Measurements from ENCODE around the gene CCDC86. TPM values are rescaled to one million over a fixed set of nuclear protein-coding genes. Genes with fewer than 3 reads are reported as not detected.

The CCDC86 gene, protein sequence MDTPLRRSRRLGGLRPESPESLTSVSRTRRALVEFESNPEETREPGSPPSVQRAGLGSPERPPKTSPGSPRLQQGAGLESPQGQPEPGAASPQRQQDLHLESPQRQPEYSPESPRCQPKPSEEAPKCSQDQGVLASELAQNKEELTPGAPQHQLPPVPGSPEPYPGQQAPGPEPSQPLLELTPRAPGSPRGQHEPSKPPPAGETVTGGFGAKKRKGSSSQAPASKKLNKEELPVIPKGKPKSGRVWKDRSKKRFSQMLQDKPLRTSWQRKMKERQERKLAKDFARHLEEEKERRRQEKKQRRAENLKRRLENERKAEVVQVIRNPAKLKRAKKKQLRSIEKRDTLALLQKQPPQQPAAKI
- total RNA-seq (2022) = 55.9 and 63.8 TPM in 2 replicates
- percentile 75 among the genes with signal in this experiment for Bru-seq, nascent RNA
- percentile 78 among the genes with signal in this experiment for BruChase-seq, experiment 1, labeled RNA remaining after a 2-hour chase
- BruChase-seq, experiment 2, labeled RNA remaining after a 6-hour chase = percentile 87 among the genes with signal in this experiment
- long read RNA-seq, transcript CCDC86-201 (4 exons, 1,893 nt) = major isoform, 132 of 140 reads
- long read RNA-seq, partial matches to known transcripts = 0 of 140 reads
- long read RNA-seq, other reads (novel, unspliced or antisense) = 4 of 140 reads

- Histone ChIP-seq H3K9me3 (no peaks in the 10 kb centered on the region), H3K36me3 (ENCODE audit: control insufficient read depth, insufficient read depth, low read length) (no peaks in the 10 kb centered on the region), H3K4me1 (peaks cover 16% of the 10 kb centered on the region), H3K27me3 (replicated peaks; ENCODE audit: control insufficient read depth, insufficient read depth, low read length) (no peaks in the 10 kb centered on the region), H3K4me3 (ENCODE audit: low read depth, low read length) (peak within 1 kb of the TSS; percentile 94)
- intact Hi-C loops (cut with micrococcal nuclease; ENCODE audit: unreplicated experiment) = no loop called here
- TF ChIP-seq, protein P1, sequence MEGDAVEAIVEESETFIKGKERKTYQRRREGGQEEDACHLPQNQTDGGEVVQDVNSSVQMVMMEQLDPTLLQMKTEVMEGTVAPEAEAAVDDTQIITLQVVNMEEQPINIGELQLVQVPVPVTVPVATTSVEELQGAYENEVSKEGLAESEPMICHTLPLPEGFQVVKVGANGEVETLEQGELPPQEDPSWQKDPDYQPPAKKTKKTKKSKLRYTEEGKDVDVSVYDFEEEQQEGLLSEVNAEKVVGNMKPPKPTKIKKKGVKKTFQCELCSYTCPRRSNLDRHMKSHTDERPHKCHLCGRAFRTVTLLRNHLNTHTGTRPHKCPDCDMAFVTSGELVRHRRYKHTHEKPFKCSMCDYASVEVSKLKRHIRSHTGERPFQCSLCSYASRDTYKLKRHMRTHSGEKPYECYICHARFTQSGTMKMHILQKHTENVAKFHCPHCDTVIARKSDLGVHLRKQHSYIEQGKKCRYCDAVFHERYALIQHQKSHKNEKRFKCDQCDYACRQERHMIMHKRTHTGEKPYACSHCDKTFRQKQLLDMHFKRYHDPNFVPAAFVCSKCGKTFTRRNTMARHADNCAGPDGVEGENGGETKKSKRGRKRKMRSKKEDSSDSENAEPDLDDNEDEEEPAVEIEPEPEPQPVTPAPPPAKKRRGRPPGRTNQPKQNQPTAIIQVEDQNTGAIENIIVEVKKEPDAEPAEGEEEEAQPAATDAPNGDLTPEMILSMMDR (IDR thresholded peaks at IDR 0.05; ENCODE audit: insufficient read depth in 1 of 2, low read depth in 1 of 2, low read length in 1 of 2, severe bottlenecking in 1 of 2, unreplicated experiment in 1 of 2) = no peak
- H3K9me3 Mint-ChIP-seq (ENCODE audit: unreplicated experiment) = no peaks in the 10 kb centered on the region
- POLR2A ChIA-PET = interaction anchor here (0.6 kb wide), 1 partner anchor 1081 kb away, joined by 5 read pairs; no protein-coding TSS in a partner anchor
- peaks cover 31% of the 10 kb centered on the region for H3K4me1 Mint-ChIP-seq (ENCODE audit: low read depth, unreplicated experiment)
- DNase-seq = peak; percentile 98
- no peaks in the 10 kb centered on the region for H3K27me3 Mint-ChIP-seq (ENCODE audit: insufficient read depth, unreplicated experiment)
- CTCF ChIA-PET = interaction anchor here (0.6 to 1.2 kb wide), 3 partner anchors 9 to 46 kb away, joined by 3 to 4 read pairs (median 4); no protein-coding TSS in a partner anchor
- H3K4me3 Mint-ChIP-seq (ENCODE audit: unreplicated experiment) = peak within 1 kb of the TSS; percentile 69
- TSS peak; percentile 51 for BruUV-seq (replicated peaks)
- H3K36me3 Mint-ChIP-seq (ENCODE audit: insufficient read depth, unreplicated experiment) = peaks cover 43% of the 10 kb centered on the region
- H3K27ac Mint-ChIP-seq (ENCODE audit: unreplicated experiment) = peak within 1 kb of the TSS; percentile 71
Observed at GRCh38 chr11:60841797-60842667, at the start of gene CCDC86. TSS of gene CCDC86 (plus strand) at chr11:60842113. CDS start at chr11:60842125, 12 bp downstream.

DNA sequence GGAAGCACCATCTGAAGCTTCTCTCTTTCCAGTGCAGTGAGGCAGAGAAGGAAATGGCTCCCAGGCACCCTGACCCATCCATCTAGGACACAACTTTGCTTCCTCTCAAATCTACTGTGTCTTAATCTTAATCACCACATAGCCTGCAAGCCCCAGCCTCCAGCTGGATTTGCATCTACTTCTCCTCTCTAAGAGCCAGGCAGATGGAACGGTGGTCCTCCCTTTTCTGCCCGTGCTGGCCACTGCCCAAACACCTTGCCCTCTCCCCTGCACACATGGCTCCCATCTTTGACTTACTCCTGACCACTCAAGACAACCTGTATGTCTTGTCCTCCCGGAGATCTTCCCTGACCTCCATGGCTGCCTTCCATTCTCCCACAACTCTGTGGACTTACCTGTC lies 49.4 kb upstream of the CCDC86 start:
- Mint-ChIP-seq H3K27me3 (ENCODE audit: insufficient read depth, unreplicated experiment) (peaks cover 12% of the 10 kb centered on the region), H3K27ac (ENCODE audit: unreplicated experiment) (no peak overlapping the region), H3K36me3 (ENCODE audit: insufficient read depth, unreplicated experiment) (no peaks in the 10 kb centered on the region), H3K9me3 (ENCODE audit: unreplicated experiment) (peaks cover 12% of the 10 kb centered on the region), H3K4me3 (ENCODE audit: unreplicated experiment) (no peak overlapping the region), H3K4me1 (ENCODE audit: low read depth, unreplicated experiment) (no peaks in the 10 kb centered on the region)
- Histone ChIP-seq H3K36me3 (ENCODE audit: control insufficient read depth, insufficient read depth, low read length) (no peaks in the 10 kb centered on the region), H3K27me3 (replicated peaks; ENCODE audit: control insufficient read depth, insufficient read depth, low read length) (no peaks in the 10 kb centered on the region), H3K9me3 (peaks cover 9% of the 10 kb centered on the region; the same call in 1 of the 2 replicates), H3K4me3 (ENCODE audit: low read depth, low read length) (no peak overlapping the region), H3K4me1 (no peaks in the 10 kb centered on the region)
- ChIA-PET CTCF (no interaction called here), POLR2A (no interaction called here)
- intact Hi-C loops (cut with micrococcal nuclease; ENCODE audit: unreplicated experiment) = no loop called here
- TF ChIP-seq, protein P1 (IDR thresholded peaks at IDR 0.05; ENCODE audit: insufficient read depth in 1 of 2, low read depth in 1 of 2, low read length in 1 of 2, severe bottlenecking in 1 of 2, unreplicated experiment in 1 of 2) = no peak
- BruUV-seq (replicated peaks) = no TSS peak
- DNase-seq = no peak

- POLR2A ChIA-PET = no interaction called here
- no TSS peak for BruUV-seq (replicated peaks)
- CTCF ChIA-PET = no interaction called here
- peaks cover 9% of the 10 kb centered on the region; the same call in 1 of the 2 replicates for H3K9me3 ChIP-seq
- Mint-ChIP-seq H3K36me3 (ENCODE audit: insufficient read depth, unreplicated experiment) (no peaks in the 10 kb centered on the region), H3K27me3 (ENCODE audit: insufficient read depth, unreplicated experiment) (peaks cover 16% of the 10 kb centered on the region), H3K4me3 (ENCODE audit: unreplicated experiment) (no peak overlapping the region), H3K4me1 (ENCODE audit: low read depth, unreplicated experiment) (no peaks in the 10 kb centered on the region), H3K27ac (ENCODE audit: unreplicated experiment) (no peak overlapping the region), H3K9me3 (ENCODE audit: unreplicated experiment) (peaks cover 12% of the 10 kb centered on the region)
- H3K4me3 ChIP-seq (ENCODE audit: low read depth, low read length) = no peak overlapping the region
- intact Hi-C loops (cut with micrococcal nuclease; ENCODE audit: unreplicated experiment) = no loop called here
- no peaks in the 10 kb centered on the region for H3K27me3 ChIP-seq (replicated peaks; ENCODE audit: control insufficient read depth, insufficient read depth, low read length)
- DNase-seq = no peak
- no peaks in the 10 kb centered on the region for H3K36me3 ChIP-seq (ENCODE audit: control insufficient read depth, insufficient read depth, low read length)
- TF ChIP-seq, protein P1 (IDR thresholded peaks at IDR 0.05; ENCODE audit: insufficient read depth in 1 of 2, low read depth in 1 of 2, low read length in 1 of 2, severe bottlenecking in 1 of 2, unreplicated experiment in 1 of 2) = no peak
- no peaks in the 10 kb centered on the region for H3K4me1 ChIP-seq
Observed at GRCh38 chr11:60795291-60795690, 46.6 kb upstream of the CCDC86 start.

Measured in Caco-2 (cell line).